Measurements from ENCODE around the gene MAEL.
"Not testable (repeated sequence)": the region's sequence is repeated elsewhere in the genome, so short reads cannot be mapped to it uniquely, and the experiment has no call there.

The MAEL gene

GRCh38 chr1:166978821-166979220, 10.3 kb upstream of the MAEL start:
- no peak for DNase-seq (ENCODE audit: low read depth)

GRCh38 chr1:166980383-166980782, 8.7 kb upstream of the MAEL start:
- DNase-seq (ENCODE audit: low read depth) = no peak

GRCh38 chr1:166980818-166981217, 8.3 kb upstream of the MAEL start:
- no peak for DNase-seq (ENCODE audit: low read depth)

DNA sequence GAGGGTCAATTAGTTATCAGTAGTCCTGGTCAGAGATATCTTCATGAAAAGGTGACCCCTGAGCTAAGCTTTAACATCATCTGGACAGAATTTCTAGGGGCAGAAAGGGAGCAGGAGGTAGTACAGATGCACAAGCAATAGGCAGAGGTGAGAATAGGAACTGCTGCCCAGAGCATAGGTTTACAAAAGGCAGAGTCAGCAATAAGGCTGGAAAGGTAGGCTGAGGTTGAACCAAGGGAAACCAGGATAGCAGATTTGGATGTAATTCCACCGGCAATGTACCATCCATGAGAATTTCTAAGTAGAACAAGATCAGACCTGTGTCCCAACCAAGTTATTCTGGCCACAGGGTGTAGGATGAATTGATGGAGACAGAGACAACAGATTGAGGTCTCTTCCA, 7.5 kb upstream of the MAEL start:
- DNase-seq (ENCODE audit: low read depth) = no peak

- DNase-seq (ENCODE audit: low read depth) = no peak
Observed at GRCh38 chr1:166999075-166999474, 10.0 kb downstream of the MAEL start.

- no peak for DNase-seq (ENCODE audit: low read depth)
Observed at GRCh38 chr1:166999500-167000055, 10.5 kb downstream of the MAEL start.

DNA sequence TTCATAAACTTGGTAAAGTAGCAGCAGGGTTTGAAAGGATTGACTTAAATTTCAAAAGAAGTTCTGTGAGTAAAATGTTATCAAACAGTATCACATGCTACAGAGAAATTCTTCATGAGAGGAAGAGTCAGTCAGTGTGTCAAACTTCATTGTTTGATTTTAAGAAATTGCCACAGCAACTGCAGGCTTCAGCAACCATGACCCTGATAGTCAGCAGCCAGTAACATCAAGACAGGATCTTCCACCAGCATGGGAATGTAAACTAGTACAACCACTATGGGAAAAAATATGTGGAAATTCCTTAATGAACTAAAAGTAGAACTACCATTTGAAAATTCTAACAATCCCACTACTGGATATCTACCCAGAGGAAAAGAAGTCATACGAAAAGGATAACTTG, 11.5 kb downstream of the MAEL start:
- no peak for DNase-seq (ENCODE audit: low read depth)

- no peak for DNase-seq (ENCODE audit: low read depth)
Observed at GRCh38 chr1:167002354-167002753, 13.3 kb downstream of the MAEL start.

- no peak for DNase-seq (ENCODE audit: low read depth)
Observed at GRCh38 chr1:167003711-167004110, 14.6 kb downstream of the MAEL start.

DNA sequence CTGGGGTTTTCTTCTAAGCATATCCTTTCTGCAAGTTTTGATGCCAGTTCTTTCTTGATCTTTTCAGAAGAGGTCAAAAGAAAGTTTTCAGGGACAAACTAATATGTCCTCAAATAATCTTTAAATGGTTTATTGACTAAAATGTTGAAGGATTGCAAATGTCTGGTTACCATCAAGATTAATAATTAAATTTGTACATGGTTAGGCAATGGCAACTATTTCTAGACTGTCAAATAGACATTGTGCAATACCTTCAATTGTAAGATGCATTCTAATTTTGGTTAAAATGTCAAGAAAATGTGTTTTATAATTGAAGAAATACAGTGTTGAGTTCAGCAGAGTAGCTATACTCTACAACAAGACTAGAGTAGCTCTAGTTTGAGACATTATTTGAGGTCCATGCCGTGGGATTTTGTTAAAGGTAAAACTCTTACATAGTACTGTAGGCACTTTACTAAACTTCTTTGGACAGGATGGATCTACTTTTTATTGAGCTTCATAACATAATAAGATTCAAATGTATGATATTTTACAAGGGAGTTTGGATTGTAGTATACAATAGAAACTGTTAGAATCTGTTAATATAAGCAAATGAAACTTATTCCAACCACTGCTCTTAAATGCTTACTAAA, 22.6 kb downstream of the MAEL start:
- DNase-seq (ENCODE audit: low read depth) = no peak

- DNase-seq (ENCODE audit: low read depth) = no peak
Observed at GRCh38 chr1:167012570-167012969, 23.5 kb downstream of the MAEL start.

DNA sequence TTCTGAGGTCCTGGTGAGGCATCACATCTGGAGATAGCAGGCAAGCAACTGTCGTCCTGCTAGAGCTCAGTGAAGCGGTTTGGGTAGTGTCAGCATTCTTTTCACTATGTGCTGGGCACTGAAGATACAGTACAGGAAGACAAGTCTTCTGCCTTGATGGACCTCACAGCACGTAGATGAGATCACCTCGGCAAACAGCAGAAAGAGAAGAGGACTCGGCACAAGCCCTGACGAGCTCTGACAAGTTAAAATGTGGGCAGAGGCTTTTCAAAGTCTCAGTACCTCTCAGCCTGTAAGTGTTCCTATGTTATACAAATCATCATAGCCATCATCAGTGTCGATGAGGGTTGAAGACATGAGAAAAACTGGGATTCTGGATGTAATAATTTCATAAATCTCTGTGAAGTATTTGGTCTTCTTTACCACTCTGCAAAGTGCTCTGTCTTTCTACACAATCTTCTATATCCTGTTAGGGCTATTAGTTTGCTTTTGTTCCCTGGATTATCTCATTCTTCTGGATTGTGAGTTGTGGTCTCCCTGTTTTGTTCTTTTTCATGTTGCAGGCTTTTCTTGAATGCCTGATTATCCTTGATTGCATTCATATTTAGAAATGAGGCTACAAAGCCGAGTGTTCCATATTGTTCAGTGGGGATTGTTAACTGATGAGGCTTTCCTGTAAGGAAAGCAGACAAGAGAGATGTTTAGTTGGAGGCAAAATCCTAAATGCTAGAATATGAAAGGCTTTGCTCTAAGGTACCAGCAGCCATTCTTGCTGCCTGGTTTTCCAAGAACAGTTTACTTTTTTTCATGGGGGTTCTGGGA, 24.2 kb downstream of the MAEL start:
- DNase-seq (ENCODE audit: low read depth) = no peak

GRCh38 chr1:167016100-167016750, 27.1 kb downstream of the MAEL start:
- no peak for DNase-seq (ENCODE audit: low read depth)

DNA sequence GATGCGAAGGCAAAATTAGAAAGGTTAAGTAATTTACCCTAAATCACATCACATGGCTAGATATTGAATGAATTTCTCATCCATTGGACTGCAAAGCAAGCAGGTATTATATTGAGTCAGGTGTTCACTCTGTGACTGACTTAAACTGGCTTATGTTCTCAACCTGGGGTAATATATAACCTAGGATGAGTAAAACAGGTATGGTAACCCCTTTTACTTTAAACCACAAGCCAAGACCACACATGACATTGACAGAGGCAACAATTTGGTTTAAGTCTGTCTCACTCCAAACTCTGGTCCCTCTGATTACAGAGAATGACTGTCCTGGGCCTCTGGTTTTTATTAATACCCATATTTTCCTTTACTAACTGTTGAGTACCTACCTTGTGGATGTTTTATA, 33.3 kb downstream of the MAEL start:
- DNase-seq (ENCODE audit: low read depth) = no peak

GRCh38 chr1:167029553-167029952, 40.5 kb downstream of the MAEL start:
- not testable (repeated sequence) for DNase-seq (ENCODE audit: low read depth)

DNA sequence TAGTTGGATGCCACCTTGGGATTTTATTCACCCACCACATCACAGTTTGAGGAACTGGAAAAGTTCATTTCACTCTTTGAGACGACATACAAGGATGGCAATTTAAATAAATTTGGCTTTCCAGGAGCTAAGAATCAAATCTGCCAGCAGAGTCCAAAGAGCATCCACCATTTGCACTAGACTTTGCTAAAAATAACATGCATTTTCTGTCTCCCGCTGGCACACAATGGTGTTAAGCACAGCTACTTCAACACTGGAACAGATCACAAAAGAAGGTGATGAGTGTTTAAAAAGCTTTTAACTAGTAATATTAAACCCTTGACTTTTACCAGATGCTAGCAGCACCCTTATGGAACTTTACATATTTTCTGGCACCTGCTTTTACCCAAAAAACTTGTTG, 44.6 kb downstream of the MAEL start:
- no peak for DNase-seq (ENCODE audit: low read depth)

DNA sequence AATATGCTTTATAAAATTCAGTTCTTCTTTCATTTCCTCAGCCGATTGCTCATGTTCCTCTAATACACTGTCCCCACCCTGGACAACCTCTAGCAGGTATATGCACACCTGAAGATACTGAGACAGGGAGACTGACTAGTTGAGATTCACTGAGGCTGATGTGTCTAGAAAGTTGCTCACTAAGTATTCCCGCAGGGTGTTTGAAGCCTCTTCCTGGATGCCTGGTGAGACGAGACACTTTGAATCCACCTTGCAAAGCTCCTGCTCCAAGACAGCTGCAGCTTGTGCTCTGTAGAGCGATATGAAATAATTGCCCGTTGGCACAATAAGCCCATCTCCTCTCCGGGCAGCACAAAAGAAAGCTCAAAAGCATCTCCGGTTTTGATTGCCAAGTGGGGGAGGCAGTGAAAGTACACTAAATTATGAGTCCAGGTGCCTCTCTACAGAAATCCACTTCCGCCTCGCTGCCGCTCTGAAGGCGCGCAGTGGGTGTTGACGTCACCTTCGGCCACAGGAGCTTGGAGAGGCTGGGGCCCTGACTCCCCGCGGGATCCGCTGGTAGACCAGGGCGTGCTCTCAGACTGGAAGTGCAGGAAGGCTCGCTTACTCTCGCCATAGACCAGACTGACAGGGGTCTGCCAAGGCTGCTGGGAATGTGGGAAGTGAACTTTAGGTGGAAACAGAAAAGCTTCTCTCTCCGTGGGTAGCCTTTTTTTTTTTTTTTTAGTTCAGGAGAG, 54.8 kb downstream of the MAEL start:
- peak; percentile 21 for DNase-seq (ENCODE audit: low read depth)

GRCh38 chr1:167051907-167052306, 62.8 kb downstream of the MAEL start:
- DNase-seq (ENCODE audit: low read depth) = no peak

- no peak for DNase-seq (ENCODE audit: low read depth)
Observed at GRCh38 chr1:167052389-167052788, 63.3 kb downstream of the MAEL start.

- no peak for DNase-seq (ENCODE audit: low read depth)
Observed at GRCh38 chr1:167054531-167054930, 65.5 kb downstream of the MAEL start.

GRCh38 chr1:167054946-167055630, 66.0 kb downstream of the MAEL start:
- no peak for DNase-seq (ENCODE audit: low read depth)
